Esophagus squamous epithelium (tissue), 5 donors: ENCODE data around the gene GYG1. TPM values are rescaled to one million over a fixed set of nuclear protein-coding genes. Genes with fewer than 3 reads are reported as not detected.

Experiments
- DNase-seq: peaks from one replicate; lab custom pipeline; 2025; lab: John Stamatoyannopoulos, UW
- H3K27ac ChIP-seq, 4 donors: fragments of 200-600 bp; sonication (generic); one replicate each; pipeline ENCODE4 v1.5.1; 2016 to 2019; ENCODE audit warnings: mild to moderate bottlenecking in 1 of 4
- H3K27me3 ChIP-seq, 4 donors: fragments of 200-600 bp; sonication (generic); 1 replicate in 3 of 4; 2 replicates in 1 of 4; pipeline versions ENCODE4 v1.5.1 to v1.6.0; 2017 to 2021; ENCODE audit warnings: antibody characterized with exemption in 1 of 4
- H3K36me3 ChIP-seq, 3 donors: fragments of 200-600 bp; sonication (generic); one replicate each; pipeline ENCODE4 v1.5.1; 2016 to 2019
- H3K4me1 ChIP-seq, 3 donors: fragments of 200-600 bp; sonication (generic); one replicate each; pipeline ENCODE4 v1.5.1; 2017 to 2019
- H3K4me3 ChIP-seq, 4 donors: fragments of 200-600 bp; sonication (generic); 1 replicate in 3 of 4; 2 replicates in 1 of 4; pipeline ENCODE4 v1.5.1; 2016 to 2019; ENCODE audit warnings: mild to moderate bottlenecking in 2 of 4, moderate library complexity in 1 of 4
- H3K9me3 ChIP-seq, 3 donors: fragments of 200-600 bp; sonication (generic); one replicate each; pipeline ENCODE4 v1.5.1; 2016 to 2019
- POLR2A ChIP-seq, 4 donors: fragments of 450-650 bp; IDR thresholded peaks; one replicate each; pipeline ENCODE4 v1.6.1; 2017; ENCODE audit warnings: antibody characterized with exemption in 4 of 4, mild to moderate bottlenecking in 4 of 4, moderate library complexity in 3 of 4
- WGBS, 2 donors: methylation state at CpG; one replicate each; pipeline ENCODE4 v1.1.5; 2018; 5-methylcytosine and 5-hydroxymethylcytosine counted together
- intact Hi-C: fragments of 100-400 bp; cut with DNase I; formaldehyde crosslinking; loops from one replicate; pipeline ENCODE4 v1.15.0; 2022
- total RNA-seq, 4 donors: library from RNA; depleted of rRNA; stranded (reverse); fragments of >200 nt; gene quantifications; one replicate each; pipeline ENCODE4 v1.1.0, GENCODE V29; 2016
- TF ChIP-seq, protein P1 (sequence below), 6 experiments: fragments of 450-650 bp in 4 of 6; fragments of 200-600 bp in 2 of 6; sonication (generic) in 2 of 6; IDR thresholded peaks; one replicate each; pipeline ENCODE4 v1.5.1; 2016 to 2019; ENCODE audit warnings: antibody characterized with exemption in 6 of 6, mild to moderate bottlenecking in 4 of 6, moderate library complexity in 4 of 6
- donor health status: DM: yes; HTN: yes; CAD: no.

Gene GYG1
- total RNA-seq, 4 donors from 2014 or later: 16.6 to 55.5 (median 35.8) TPM

DNA sequence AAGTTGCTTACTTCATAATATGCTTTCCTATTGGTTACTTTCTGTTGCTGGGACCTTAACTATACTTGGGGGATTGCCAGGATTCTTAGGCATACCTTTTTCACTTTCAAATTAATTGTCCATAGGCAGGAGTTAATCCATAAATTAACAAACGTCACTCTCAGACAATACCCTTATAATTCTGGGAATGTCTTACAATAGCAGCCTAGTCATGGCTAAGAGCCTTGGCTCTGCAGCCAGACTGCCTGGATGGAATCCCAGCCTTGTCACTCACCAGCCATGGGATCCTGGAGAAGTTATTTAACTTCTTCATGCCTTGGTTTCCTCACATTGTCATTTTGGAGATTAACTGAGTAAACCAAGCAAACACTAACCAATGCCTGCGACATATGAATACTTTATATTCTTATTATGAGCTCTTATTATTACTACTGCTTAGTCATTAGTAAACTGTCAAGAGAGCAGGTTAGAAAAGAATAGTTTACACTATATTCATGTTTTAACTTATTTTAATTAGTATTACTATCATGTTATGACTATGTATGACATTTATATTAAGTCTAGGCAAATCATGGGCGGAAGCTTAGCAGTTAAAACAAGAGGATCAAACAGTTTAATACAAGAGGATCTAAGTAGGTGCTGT, 29.0 kb downstream of the GYG1 start:
- Histone ChIP-seq H3K9me3 (no peaks in the 10 kb centered on the region), H3K27me3 (no peaks in the 10 kb centered on the region), H3K27ac (peak overlapping the region in 1 of 4 donors; percentile 29), H3K4me3 (no peak overlapping the region), H3K36me3 (peaks cover 0 to 45% (median 6%) of the 10 kb centered on the region in 3 donors), H3K4me1 (peaks cover 0 to 43% (median 16%) of the 10 kb centered on the region in 3 donors)
- intact Hi-C loops: no loop called here
- no peak for DNase-seq
- TF ChIP-seq POLR2A (IDR thresholded peaks at IDR 0.05): no peak
- TF ChIP-seq, protein P1, sequence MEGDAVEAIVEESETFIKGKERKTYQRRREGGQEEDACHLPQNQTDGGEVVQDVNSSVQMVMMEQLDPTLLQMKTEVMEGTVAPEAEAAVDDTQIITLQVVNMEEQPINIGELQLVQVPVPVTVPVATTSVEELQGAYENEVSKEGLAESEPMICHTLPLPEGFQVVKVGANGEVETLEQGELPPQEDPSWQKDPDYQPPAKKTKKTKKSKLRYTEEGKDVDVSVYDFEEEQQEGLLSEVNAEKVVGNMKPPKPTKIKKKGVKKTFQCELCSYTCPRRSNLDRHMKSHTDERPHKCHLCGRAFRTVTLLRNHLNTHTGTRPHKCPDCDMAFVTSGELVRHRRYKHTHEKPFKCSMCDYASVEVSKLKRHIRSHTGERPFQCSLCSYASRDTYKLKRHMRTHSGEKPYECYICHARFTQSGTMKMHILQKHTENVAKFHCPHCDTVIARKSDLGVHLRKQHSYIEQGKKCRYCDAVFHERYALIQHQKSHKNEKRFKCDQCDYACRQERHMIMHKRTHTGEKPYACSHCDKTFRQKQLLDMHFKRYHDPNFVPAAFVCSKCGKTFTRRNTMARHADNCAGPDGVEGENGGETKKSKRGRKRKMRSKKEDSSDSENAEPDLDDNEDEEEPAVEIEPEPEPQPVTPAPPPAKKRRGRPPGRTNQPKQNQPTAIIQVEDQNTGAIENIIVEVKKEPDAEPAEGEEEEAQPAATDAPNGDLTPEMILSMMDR (IDR thresholded peaks at IDR 0.05): no peak
- WGBS, 2 donors: 25 to 44% methylated on average over 3 of the region's 3 CpGs

DNA sequence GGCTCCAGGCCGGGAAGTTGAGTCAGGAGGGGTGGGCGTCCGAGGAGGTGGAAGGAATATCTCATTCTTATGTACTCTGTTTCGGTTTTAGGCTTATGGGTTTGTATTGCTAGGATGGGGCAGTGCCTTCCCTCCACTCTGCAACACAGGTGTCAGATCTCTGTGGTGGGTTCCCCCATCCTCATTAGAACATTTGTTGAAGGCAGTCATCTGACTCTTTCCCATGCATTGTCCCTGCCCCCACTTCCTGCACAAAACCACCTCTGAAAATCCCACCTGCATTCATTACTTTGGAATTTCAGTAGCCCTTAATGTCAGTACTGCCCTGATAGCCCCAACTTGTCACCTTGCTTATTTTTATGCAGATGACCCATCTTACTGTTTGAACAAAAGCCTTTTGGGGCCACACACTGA, 29.5 kb downstream of the GYG1 start:
- H3K9me3 ChIP-seq: no peaks in the 10 kb centered on the region
- no peak for TF ChIP-seq POLR2A (IDR thresholded peaks at IDR 0.05)
- TF ChIP-seq, protein P1 (IDR thresholded peaks at IDR 0.05): no peak
- DNase-seq: no peak
- peaks cover 0 to 46% (median 7%) of the 10 kb centered on the region in 3 donors for H3K36me3 ChIP-seq
- H3K27ac ChIP-seq: no peak overlapping the region
- peaks cover 0 to 43% (median 16%) of the 10 kb centered on the region in 3 donors for H3K4me1 ChIP-seq
- H3K4me3 ChIP-seq: no peak overlapping the region
- intact Hi-C loops: no loop called here
- no peaks in the 10 kb centered on the region for H3K27me3 ChIP-seq
- WGBS, 2 donors: 31 to 67% methylated on average over 4 of the region's 4 CpGs

DNA sequence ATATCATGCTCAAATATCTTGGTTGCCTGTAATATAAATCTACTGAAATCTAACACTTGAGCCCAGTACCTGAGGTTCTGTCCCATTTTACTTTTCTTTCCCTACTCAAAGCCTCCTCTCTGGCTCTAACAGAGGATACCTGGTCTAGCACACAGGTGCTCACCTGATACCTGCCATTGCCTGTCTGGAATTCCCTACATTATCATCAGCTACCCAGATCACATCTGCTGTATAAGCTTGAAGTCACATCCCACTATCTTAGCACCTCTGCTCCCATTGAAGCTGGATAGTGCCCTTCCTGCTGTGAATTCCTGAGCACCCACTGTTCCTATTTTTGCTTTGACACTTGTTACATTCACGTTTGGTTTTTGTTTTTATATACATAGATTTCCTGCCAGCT, 30.5 kb downstream of the GYG1 start:
- H3K4me1 ChIP-seq: peaks cover 0 to 36% (median 16%) of the 10 kb centered on the region in 3 donors
- whole genome bisulfite sequencing, 2 donors: 48 to 54% methylated on average over 1 of the region's 1 CpG
- no peaks in the 10 kb centered on the region for H3K9me3 ChIP-seq
- no peak for DNase-seq
- no peaks in the 10 kb centered on the region for H3K27me3 ChIP-seq
- no peak for TF ChIP-seq POLR2A (IDR thresholded peaks at IDR 0.05)
- TF ChIP-seq, protein P1 (IDR thresholded peaks at IDR 0.05): no peak
- no peak overlapping the region for H3K27ac ChIP-seq
- H3K4me3 ChIP-seq: no peak overlapping the region
- peaks cover 0 to 54% (median 7%) of the 10 kb centered on the region in 3 donors for H3K36me3 ChIP-seq
- intact Hi-C loops: no loop called here

DNA sequence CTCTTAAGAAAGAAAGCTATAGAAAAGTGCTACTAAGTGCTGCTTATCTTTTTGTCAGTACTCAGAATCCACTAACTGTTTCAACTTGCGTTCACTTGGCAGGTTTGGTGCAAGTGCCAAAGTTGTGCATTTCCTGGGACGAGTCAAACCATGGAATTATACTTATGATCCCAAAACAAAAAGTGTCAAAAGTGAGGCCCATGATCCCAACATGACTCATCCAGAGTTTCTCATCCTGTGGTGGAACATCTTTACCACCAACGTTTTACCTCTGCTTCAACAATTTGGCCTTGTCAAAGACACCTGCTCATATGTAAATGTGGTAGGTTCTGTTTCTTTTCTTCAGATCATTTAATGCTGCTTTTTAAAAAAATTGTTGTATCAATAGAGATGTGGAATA, 32.6 kb downstream of the GYG1 start:
- DNase-seq: no peak
- H3K4me3 ChIP-seq: no peak overlapping the region
- WGBS, 2 donors: 47 to 50% methylated on average over 3 of the region's 3 CpGs
- H3K4me1 ChIP-seq: peaks cover 0 to 20% (median 14%) of the 10 kb centered on the region in 3 donors
- no peaks in the 10 kb centered on the region for H3K9me3 ChIP-seq
- no peak overlapping the region for H3K27ac ChIP-seq
- intact Hi-C loops: no loop called here
- TF ChIP-seq POLR2A (IDR thresholded peaks at IDR 0.05): no peak
- TF ChIP-seq, protein P1 (IDR thresholded peaks at IDR 0.05): no peak
- H3K27me3 ChIP-seq: no peaks in the 10 kb centered on the region
- H3K36me3 ChIP-seq: peaks cover 7 to 75% (median 7%) of the 10 kb centered on the region in 3 donors

DNA sequence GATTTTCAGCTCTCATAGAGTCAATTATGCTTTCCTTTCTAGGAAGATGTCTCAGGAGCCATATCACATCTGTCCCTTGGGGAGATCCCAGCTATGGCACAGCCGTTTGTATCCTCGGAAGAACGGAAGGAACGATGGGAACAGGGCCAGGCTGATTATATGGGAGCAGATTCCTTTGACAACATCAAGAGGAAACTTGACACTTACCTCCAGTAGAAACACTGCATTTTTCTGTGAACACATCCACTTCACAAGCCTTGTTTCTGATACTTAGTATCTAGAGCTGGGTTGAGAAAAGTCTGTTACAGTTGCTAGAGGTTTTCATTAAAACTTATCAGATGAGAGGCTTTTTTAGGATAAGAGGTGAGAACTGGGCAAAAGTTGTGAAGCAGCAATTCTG, 35.4 kb downstream of the GYG1 start:
- no peak for DNase-seq
- Histone ChIP-seq H3K36me3 (peaks cover 7 to 73% (median 7%) of the 10 kb centered on the region in 3 donors), H3K27me3 (no peaks in the 10 kb centered on the region), H3K4me3 (no peak overlapping the region), H3K27ac (no peak overlapping the region), H3K4me1 (no peaks in the 10 kb centered on the region), H3K9me3 (no peaks in the 10 kb centered on the region)
- intact Hi-C loops: no loop called here
- WGBS, 2 donors: 69 to 77% methylated on average over 4 of the region's 4 CpGs
- no peak for TF ChIP-seq POLR2A (IDR thresholded peaks at IDR 0.05)
- TF ChIP-seq, protein P1 (IDR thresholded peaks at IDR 0.05): no peak
